Measurements from ENCODE around the gene LY86.

The LY86 gene

GRCh38 chr6:6643398-6643797 lies 54.9 kb downstream of the LY86 start:
- no peaks in the 10 kb centered on the region for H3K27me3 Mint-ChIP-seq
- peak; percentile 94 for ATAC-seq
- H3K27ac Mint-ChIP-seq: no peak overlapping the region
- peak in 1 of 2 donors; percentile 29 for DNase-seq
- H3K4me3 Mint-ChIP-seq: no peak overlapping the region
- peaks cover 5% of the 10 kb centered on the region for H3K4me1 Mint-ChIP-seq
- no peaks in the 10 kb centered on the region for H3K9me3 Mint-ChIP-seq

GRCh38 chr6:6645261-6645917 lies 56.9 kb downstream of the LY86 start:
- no peaks in the 10 kb centered on the region for H3K27me3 Mint-ChIP-seq
- no peak overlapping the region for H3K27ac Mint-ChIP-seq
- no peaks in the 10 kb centered on the region for H3K9me3 Mint-ChIP-seq
- DNase-seq: no peak
- no peak overlapping the region for H3K4me3 Mint-ChIP-seq
- no peak for ATAC-seq
- peaks cover 15% of the 10 kb centered on the region for H3K4me1 Mint-ChIP-seq

- no peak for DNase-seq
- Mint-ChIP-seq H3K4me3 (no peak overlapping the region), H3K27ac (no peak overlapping the region), H3K27me3 (no peaks in the 10 kb centered on the region), H3K9me3 (no peaks in the 10 kb centered on the region), H3K4me1 (peaks cover 25% of the 10 kb centered on the region)
- ATAC-seq: peak; percentile 33
These were observed 57.9 kb downstream of the LY86 start for GRCh38 chr6:6646384-6646783.

DNA sequence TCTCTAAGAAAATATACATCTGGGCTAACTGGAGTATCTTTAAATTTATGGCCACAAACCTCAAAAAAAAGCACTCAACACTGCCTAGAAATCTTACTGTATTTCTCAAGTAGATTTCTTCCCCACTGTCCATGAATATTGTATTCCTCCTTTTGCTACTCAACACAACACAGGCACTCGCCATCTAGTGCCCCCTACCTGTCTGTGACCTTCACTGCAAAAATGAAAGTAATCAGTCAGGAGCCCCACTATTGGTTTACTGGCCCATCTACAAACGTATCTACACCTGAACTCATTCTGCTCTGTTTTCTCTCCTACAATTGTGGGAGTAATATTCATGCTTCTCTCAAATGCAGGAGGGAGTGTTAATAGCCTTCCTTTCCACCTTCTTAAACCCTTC lies 58.3 kb downstream of the LY86 start:
- no peak overlapping the region for H3K4me3 Mint-ChIP-seq
- DNase-seq: no peak
- no peaks in the 10 kb centered on the region for H3K27me3 Mint-ChIP-seq
- H3K9me3 Mint-ChIP-seq: no peaks in the 10 kb centered on the region
- no peak overlapping the region for H3K27ac Mint-ChIP-seq
- peaks cover 29% of the 10 kb centered on the region for H3K4me1 Mint-ChIP-seq
- ATAC-seq: no peak

- DNase-seq: no peak
- Mint-ChIP-seq H3K4me3 (no peak overlapping the region), H3K27me3 (no peaks in the 10 kb centered on the region), H3K27ac (no peak overlapping the region), H3K9me3 (no peaks in the 10 kb centered on the region), H3K4me1 (peaks cover 41% of the 10 kb centered on the region)
- ATAC-seq: no peak
These were observed 60.3 kb downstream of the LY86 start for GRCh38 chr6:6648692-6649343.

- Mint-ChIP-seq H3K4me1 (peaks cover 52% of the 10 kb centered on the region), H3K4me3 (no peak overlapping the region), H3K27ac (no peak overlapping the region), H3K9me3 (no peaks in the 10 kb centered on the region), H3K27me3 (no peaks in the 10 kb centered on the region)
- peak; percentile 29 for ATAC-seq
- DNase-seq: no peak
These were observed 61.4 kb downstream of the LY86 start for GRCh38 chr6:6649824-6650349.

DNA sequence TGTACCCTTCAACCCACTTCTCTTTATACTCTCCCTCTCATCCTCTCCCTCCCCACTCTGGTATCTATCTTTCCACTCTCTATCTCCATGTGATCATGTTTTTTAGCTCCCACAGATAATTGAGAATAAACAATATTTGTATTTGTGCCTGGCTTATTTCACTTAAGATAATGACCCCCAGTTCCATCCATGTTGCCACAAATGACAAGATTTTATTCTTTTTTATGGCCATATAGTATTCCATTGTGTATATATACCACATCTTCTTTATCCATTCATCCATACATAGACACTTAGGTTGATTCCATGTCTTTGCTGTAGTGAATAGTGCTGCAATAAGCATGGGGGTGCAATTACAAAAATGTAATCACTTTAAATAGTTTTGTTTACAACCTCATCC lies 62.3 kb downstream of the LY86 start:
- no peaks in the 10 kb centered on the region for H3K27me3 Mint-ChIP-seq
- no peak overlapping the region for H3K4me3 Mint-ChIP-seq
- ATAC-seq (no peak), DNase-seq (no peak)
- H3K27ac Mint-ChIP-seq: no peak overlapping the region
- H3K9me3 Mint-ChIP-seq: no peaks in the 10 kb centered on the region
- H3K4me1 Mint-ChIP-seq: peaks cover 61% of the 10 kb centered on the region

DNA sequence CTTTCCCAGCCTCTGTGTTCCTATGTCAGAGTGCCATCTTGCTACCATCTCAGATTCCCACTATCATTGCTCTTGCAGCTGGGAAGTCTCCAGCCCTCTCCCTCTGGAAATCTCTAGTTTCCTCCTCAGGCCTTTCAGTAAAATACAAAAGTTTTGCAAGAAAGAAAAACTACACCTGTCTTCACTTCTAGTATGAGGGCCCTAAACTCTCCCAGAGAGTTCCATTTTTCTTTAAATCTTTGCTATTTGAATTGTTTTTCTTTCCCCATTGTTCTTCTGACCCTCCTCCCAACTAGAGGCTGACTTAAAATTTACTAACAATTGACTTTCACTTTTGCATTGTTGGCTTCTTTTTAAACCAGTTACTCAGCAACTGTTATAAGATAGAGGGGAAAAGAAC lies 62.8 kb downstream of the LY86 start:
- H3K4me1 Mint-ChIP-seq: peaks cover 66% of the 10 kb centered on the region

DNA sequence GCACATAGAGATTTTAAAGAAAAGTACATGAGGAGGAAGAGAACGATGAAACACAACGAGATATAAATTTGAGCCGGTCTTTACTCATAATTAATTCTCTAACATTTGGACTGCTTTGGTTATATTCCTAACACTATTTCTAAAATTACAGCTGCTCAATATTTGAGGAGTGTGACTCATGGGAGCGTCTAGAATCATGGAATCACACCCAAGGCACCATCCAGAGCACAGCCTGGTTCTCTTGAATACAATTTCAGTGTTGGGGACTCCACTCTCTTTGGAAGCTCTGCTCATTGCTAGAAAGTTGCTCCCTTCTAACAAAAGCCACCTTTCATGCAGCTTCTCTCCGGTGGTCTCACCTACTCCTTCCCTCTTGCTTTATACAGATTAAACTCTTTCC lies 64.4 kb downstream of the LY86 start:
- peaks cover 82% of the 10 kb centered on the region for H3K4me1 Mint-ChIP-seq
- DNase-seq: no peak

More for the DNA sequence above, 62.8 kb downstream of the LY86 start:
- DNase-seq: no peak
- H3K4me3 Mint-ChIP-seq: no peak overlapping the region
- H3K9me3 Mint-ChIP-seq: no peaks in the 10 kb centered on the region
- no peak overlapping the region for H3K27ac Mint-ChIP-seq
- H3K27me3 Mint-ChIP-seq: no peaks in the 10 kb centered on the region
- ATAC-seq: no peak

DNA sequence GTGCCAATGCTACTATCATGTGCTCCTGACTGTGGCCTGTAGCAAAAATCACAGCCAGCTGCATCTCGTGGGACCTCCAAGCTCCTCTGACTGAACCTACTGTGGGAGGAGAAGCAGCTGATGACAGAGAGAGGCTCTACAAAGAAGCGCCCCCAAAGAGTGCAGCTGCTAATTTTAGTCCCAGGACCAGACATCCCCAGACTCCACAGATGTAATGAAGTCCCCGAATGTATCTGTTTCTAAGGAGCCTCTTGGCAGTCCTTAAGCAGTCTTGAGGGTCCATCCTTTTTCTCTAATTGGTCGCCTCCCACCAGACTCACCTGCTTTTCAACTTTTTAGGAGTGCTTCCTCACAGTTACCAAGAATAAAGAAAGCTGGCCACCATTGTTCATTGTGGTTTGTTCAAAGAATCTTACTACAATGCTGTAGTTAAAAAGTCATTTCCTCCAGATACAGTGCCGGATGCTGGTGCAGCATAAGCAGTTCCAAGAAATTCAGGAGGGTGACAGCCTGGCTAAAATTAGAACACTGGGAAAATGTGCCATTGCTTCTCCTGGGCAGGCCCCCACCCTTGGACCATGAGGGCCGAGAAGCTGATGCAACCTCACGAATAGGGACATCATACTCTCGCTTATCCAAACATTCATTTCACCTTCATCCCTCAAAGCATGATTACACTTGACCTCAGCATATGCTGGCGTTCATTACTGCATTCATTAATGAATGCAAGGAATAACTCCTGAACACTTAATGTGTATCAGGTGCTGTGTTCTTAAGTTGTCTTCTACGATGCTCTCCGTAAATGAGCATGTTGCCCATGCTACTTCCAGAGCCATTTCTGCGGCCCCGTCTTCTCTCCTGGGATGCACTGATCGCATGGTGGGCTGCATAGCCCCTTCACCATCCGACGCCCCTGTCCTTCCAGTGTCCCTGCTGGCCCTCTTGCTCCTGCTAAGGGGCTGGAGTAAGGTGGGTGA lies 66.4 kb downstream of the LY86 start:
- H3K4me1 Mint-ChIP-seq: peaks cover 95% of the 10 kb centered on the region
- peak overlapping the region; percentile 99 to 100 for H3K27ac Mint-ChIP-seq
- no peaks in the 10 kb centered on the region for H3K9me3 Mint-ChIP-seq
- DNase-seq (peak; percentile 43 to 71), ATAC-seq (peak; percentile 81)
- no peaks in the 10 kb centered on the region for H3K27me3 Mint-ChIP-seq
- H3K4me3 Mint-ChIP-seq: peak overlapping the region; percentile 79

More for the DNA sequence above, 64.4 kb downstream of the LY86 start:
- Mint-ChIP-seq H3K27ac (no peak overlapping the region), H3K4me3 (peak overlapping the region in 1 of 2 donors; percentile 20), H3K27me3 (no peaks in the 10 kb centered on the region), H3K9me3 (no peaks in the 10 kb centered on the region)
- no peak for ATAC-seq

GRCh38 chr6:6655805-6656251 lies 67.3 kb downstream of the LY86 start:
- peak; percentile 54 for ATAC-seq

DNA sequence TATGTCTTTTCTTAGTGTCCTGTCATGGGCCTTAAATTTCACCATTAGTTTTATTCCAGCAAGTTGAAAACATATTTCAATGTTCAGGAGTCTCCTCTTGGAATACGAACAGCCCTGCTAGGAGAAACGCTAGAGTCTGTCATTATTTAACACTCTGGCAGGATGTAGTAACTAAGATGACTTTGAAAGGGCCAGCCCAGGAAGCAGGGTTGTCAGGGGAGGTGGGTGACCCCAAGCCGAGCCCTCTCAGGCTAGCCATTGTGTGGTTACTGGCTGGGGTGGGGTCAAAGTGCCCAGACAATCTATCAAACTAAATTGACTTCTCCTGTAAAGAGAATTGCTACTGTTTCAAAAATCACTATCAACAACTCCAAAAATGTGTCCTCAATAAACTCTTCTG lies 67.8 kb downstream of the LY86 start:
- DNase-seq (peak in 1 of 2 donors; percentile 19), ATAC-seq (peak; percentile 35)
- Mint-ChIP-seq H3K27ac (peak overlapping the region; percentile 99 to 100), H3K4me1 (peaks cover 97% of the 10 kb centered on the region), H3K27me3 (no peaks in the 10 kb centered on the region), H3K4me3 (peak overlapping the region in 1 of 2 donors; percentile 46), H3K9me3 (no peaks in the 10 kb centered on the region)

More at GRCh38 chr6:6655805-6656251, 67.3 kb downstream of the LY86 start:
- H3K27ac Mint-ChIP-seq: peak overlapping the region; percentile 99 to 100
- no peaks in the 10 kb centered on the region for H3K9me3 Mint-ChIP-seq
- H3K4me3 Mint-ChIP-seq: peak overlapping the region; percentile 79
- H3K4me1 Mint-ChIP-seq: peaks cover 97% of the 10 kb centered on the region
- peak in 1 of 2 donors; percentile 19 for DNase-seq
- no peaks in the 10 kb centered on the region for H3K27me3 Mint-ChIP-seq

- Mint-ChIP-seq H3K27ac (peak overlapping the region; percentile 95 to 99), H3K4me3 (peak overlapping the region in 1 of 2 donors; percentile 50), H3K9me3 (no peaks in the 10 kb centered on the region), H3K4me1 (peaks cover 98% of the 10 kb centered on the region), H3K27me3 (no peaks in the 10 kb centered on the region)
- no peak for ATAC-seq
- DNase-seq: no peak
These were observed 68.7 kb downstream of the LY86 start for GRCh38 chr6:6657085-6657819.

DNA sequence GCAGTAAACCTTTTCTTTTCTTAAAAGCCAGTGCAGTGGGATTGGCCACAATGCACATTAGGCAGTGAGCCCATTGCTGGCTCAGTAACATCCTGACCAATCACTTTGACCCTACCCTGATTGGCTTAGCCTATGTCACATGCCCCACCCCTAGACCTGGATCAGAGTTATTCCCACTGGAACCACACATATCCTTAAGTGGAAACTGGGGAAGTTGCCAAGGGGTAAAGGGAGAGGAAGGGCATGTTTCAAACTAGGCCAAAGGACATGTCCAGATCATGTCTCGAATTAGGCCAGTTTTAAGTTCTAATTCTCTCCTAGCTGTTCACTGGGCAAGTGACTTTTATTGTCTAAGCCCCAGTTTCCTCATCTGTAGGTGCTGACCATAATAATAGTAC lies 69.3 kb downstream of the LY86 start:
- ATAC-seq (no peak), DNase-seq (no peak)
- no peaks in the 10 kb centered on the region for H3K9me3 Mint-ChIP-seq
- peak overlapping the region in 1 of 2 donors; percentile 44 for H3K27ac Mint-ChIP-seq
- no peaks in the 10 kb centered on the region for H3K27me3 Mint-ChIP-seq
- peaks cover 92% of the 10 kb centered on the region for H3K4me1 Mint-ChIP-seq
- no peak overlapping the region for H3K4me3 Mint-ChIP-seq

Measured in stimulated activated naive CD8-positive, alpha-beta T cell treated with anti-CD3 and anti-CD28 coated beads, Interleukin-15, amount 100 ng/mL, for 72 hours (primary cell).